ENCODE data around the gene DPM2. TPM values are rescaled to one million over a fixed set of nuclear protein-coding genes. Genes with fewer than 3 reads are reported as not detected.

DPM2 gene, protein sequence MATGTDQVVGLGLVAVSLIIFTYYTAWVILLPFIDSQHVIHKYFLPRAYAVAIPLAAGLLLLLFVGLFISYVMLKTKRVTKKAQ
- 6.2 and 14.2 TPM in 2 replicates for total RNA-seq

DNA sequence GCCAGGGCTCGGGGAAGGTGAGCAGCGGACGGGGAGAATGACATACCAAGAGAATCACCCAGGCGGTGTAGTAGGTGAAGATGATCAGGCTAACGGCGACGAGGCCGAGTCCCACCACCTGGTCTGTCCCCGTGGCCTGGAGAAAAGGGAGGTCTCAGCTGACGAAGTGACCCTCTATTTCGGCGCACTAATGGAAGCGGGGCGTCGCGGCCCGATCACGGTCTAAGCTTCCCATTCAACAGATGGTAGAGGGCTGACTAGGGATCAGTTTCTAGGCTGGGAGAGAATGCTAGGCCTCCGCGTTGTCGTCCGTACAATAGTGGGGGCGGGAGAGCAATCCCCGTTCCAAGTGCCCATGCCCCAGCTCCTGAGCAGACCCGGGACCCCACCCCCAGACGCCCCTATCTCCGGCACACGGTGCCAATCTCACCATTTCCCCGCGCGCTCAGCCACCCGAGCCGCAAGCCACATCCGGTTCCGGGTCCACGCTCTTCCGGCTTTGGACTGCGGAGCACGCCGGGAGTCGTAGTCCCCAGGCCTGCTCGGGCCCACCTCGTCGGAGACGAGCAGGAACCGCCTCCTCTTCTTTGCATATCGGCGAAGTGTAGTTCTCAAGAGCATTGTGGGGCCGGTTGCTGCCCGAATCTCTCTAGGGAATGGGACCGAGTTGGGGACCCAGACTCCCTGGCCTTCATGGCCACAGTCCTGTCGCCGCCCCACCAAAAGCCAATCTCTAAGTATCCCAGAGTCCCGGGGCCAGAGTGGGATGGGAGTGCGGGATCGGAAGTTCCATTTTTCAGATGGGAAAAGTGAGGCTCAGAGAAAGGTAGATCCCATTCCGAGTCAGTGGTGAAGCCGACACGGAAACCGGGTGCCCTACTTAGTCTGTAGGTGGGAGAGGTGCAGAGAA lies at the start of gene DPM2:
TSS of gene DPM2 (minus strand) at position 467 of the 910 bp plus-strand sequence. CDS start at position 433, 34 bp downstream.

GRCh38 chr9:127980706-127981558 lies 43.3 kb upstream of the DPM2 start, which contains the start of gene EEIG1:
EEIG1 (minus strand) TSS chr9:127980989; CDS start chr9:127980137, 852 bp downstream.

GRCh38 chr9:127930231-127931091 lies 7.2 kb downstream of the DPM2 start, which contains the start of gene PIP5KL1:
PIP5KL1 (minus strand) TSS chr9:127930777; CDS start chr9:127930752, 25 bp downstream.

DNA sequence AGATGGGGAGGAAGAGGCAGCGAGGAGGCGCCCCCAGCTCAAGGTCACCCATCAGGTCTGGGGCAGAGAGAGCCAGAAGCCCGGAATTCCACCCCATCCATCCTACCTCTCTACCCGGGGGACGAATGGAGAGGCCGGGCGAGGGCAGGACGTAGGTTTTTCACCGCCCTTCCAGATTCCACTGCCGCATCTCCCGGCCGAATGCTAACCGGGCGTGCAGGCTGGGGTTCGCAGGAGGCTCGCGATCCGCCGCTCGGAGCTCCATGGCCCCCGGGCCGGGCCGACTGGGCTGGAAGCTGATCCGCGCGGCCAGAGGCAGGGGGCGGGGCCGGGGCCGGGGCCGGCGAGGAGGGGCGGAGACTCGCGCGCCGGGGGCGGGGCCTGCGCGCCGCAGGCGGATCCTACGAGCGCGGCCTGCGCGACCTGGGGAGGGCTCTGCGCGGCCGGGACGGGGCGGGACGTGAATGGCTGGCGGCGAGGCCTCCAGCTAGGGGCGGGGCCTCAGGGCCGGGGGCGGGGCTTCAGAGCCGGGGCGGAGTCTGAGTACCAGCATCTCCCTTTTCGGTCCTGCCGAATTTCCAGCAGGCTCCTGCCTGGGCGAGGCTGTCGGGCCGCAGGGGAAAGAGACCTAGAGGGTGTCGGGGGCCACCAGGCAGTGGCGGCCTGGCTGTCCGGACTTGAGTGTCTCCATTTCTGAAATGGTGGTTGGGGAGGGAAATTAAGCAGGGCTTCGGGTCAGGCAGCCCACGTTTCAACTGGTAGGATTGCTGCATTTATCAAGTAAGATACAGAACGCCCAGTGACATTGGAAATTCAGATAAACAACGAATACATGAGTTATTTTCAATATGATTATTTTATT lies 20.7 kb downstream of the DPM2 start, which contains the start of gene ST6GALNAC4:
TSS of gene ST6GALNAC4 (minus strand) at position 322 of the 862 bp plus-strand sequence. CDS start 622 bp downstream, outside the sequence.

GRCh38 chr9:127899128-127899943 lies 38.3 kb downstream of the DPM2 start, which contains the start of gene ST6GALNAC6:
ST6GALNAC6 (minus strand) TSS chr9:127899603; CDS start chr9:127897981, 1,622 bp downstream.

Other genes with a start within 250 kb of the DPM2 start
- not detected in 2 replicates for gene CFAP157, start 230.9 kb downstream of the DPM2 start, total RNA-seq
- gene PTRH1, start 222.2 kb downstream of the DPM2 start, total RNA-seq = 36.3 and 39.8 TPM in 2 replicates
- gene TTC16, start 221.8 kb downstream of the DPM2 start, total RNA-seq = not detected in 2 replicates
- 8.1 and 8.6 TPM in 2 replicates for gene TOR2A, start 202.6 kb downstream of the DPM2 start, total RNA-seq
- gene SH2D3C, start 159.2 kb downstream of the DPM2 start, total RNA-seq = 43.5 and 83.7 TPM in 2 replicates
- 80.5 and 104 TPM in 2 replicates for gene CDK9, start 151.8 kb downstream of the DPM2 start, total RNA-seq
- 66.7 and 94.3 TPM in 2 replicates for gene FPGS, start 135.0 kb downstream of the DPM2 start, total RNA-seq
- 76.9 and 295 TPM in 2 replicates for gene ENG, start 83.2 kb downstream of the DPM2 start, total RNA-seq
- 30.6 and 54.9 TPM in 2 replicates for gene AK1, start 60.2 kb downstream of the DPM2 start, total RNA-seq
- gene ST6GALNAC6, start 38.3 kb downstream of the DPM2 start, total RNA-seq = 29.6 and 29.8 TPM in 2 replicates
- 28.8 and 32.0 TPM in 2 replicates for gene ST6GALNAC4, start 20.8 kb downstream of the DPM2 start, total RNA-seq
- 0.44 and 0.97 TPM in 2 replicates for gene PIP5KL1, start 7.1 kb downstream of the DPM2 start, total RNA-seq
- 1.1 and 20.5 TPM in 2 replicates for gene EEIG1, start 43.1 kb upstream of the DPM2 start, total RNA-seq
- 9.1 and 11.9 TPM in 2 replicates for gene NAIF1, start 129.5 kb upstream of the DPM2 start, total RNA-seq
- gene SLC25A25, start 130.4 kb upstream of the DPM2 start, total RNA-seq = 20.1 and 53.8 TPM in 2 replicates
- gene PTGES2, start 189.9 kb upstream of the DPM2 start, total RNA-seq = 63.5 and 105 TPM in 2 replicates
- not detected in 2 replicates for gene LCN2, start 211.6 kb upstream of the DPM2 start, total RNA-seq
- gene BBLN, start 222.4 kb upstream of the DPM2 start, total RNA-seq = 19.4 and 20.4 TPM in 2 replicates

Data from bladder microvascular endothelial cell (primary cell).